GM18868 (cell line): ENCODE results near the gene EXT2.

ENCODE experiments used
- ATAC-seq: cut with Tn5 transposase; IDR thresholded peaks from one replicate; pipeline ENCODE4 v1.9.1; 2021; ENCODE audit warnings: mild to moderate bottlenecking, moderate library complexity; ENCODE audit not compliant: unreplicated experiment

EXT2 gene

DNA sequence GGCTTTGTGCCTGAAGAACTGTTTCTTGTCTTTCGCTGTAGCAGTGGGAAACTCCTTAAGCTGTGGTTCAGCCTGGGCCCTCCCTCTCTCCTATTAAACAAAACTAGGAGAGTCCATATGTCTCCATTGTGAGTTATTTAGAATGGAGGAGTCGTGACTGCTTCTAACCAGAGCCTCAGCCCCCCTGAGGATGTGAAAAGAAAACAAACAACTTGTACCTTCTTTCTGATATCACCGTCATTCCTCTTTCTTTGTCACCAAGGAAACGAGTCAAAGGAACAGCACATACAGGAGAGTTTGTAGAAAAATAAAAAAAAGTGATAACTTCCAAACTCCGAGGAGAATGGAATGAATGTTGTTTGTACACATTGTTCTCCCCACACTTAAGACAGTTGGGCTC lies 11.6 kb upstream of the EXT2 start:
- no peak for ATAC-seq

DNA sequence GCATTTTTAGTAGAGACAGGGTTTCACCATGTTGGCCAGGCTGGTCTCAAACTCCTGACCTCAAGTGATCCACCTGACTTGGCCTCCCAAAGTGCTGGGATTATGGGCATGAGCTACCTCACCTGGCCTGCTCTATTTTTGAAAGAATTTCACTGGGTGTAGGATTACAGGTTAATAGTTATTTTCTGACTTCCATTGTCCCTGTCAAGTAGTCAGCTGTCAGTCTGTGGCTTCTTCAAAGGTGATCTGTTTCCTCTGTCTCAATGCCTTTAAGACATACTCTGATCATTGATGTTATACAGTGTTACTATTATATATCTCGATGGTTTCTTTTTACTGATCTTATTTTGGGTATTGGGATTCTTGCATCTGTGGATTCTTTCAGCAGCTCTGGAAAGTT lies 10.1 kb upstream of the EXT2 start:
- no peak for ATAC-seq

DNA sequence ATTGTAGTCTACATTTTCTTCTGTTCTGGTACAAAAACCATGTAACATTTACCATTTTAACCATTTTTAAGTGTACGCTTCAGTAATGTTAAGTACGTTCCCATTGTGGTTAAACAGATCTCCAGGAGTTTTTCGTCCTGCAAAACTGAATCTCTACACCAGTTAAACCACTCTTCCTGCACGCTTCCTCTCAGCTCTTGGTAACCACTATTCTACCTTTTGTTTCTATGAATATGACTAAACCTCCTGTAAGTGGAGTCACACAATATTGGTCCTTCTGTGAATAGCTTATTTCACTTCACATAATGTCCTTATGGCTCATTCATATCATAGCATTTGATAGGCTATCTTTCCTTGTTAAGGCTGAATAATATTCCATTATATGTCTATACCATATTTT lies 7.1 kb upstream of the EXT2 start:
- no peak for ATAC-seq

DNA sequence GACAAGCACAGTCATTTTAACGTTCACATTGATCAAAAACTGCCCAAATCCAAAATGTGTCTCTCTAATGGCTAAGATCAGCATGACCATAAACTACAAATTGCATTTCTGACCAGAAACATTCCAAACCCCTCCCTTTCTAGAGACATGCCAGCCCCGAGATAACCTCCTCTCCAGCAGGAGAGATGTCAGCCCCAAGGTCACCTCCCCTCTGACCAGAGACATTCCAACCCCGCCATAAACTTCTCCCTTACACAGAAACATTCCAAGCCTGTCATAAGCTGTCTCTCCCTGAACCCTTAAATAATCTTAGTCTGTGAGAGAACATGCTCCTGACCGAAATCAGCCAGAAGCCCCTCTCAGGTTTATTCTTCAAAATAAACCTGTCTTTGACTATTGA lies 6.6 kb upstream of the EXT2 start:
- ATAC-seq = no peak

DNA sequence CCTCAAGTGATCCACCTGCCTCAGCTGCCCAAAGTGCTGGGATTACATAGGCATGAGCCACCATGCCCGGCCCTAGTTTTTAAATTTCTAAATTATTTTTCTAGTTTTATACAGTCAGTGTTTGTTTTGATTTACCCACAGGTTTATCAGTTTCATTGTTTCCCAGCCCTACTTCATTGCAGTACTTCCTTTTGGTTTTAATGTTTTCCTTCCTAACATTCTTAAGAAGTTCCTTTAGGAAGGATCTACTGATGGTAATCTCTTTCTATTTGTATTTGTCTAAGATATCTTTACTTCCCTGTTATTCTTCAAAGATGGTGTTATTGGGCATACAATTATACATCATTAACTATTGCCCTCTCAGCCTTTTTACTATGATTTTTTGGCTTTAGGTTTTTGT lies 4.9 kb upstream of the EXT2 start:
- ATAC-seq = no peak

DNA sequence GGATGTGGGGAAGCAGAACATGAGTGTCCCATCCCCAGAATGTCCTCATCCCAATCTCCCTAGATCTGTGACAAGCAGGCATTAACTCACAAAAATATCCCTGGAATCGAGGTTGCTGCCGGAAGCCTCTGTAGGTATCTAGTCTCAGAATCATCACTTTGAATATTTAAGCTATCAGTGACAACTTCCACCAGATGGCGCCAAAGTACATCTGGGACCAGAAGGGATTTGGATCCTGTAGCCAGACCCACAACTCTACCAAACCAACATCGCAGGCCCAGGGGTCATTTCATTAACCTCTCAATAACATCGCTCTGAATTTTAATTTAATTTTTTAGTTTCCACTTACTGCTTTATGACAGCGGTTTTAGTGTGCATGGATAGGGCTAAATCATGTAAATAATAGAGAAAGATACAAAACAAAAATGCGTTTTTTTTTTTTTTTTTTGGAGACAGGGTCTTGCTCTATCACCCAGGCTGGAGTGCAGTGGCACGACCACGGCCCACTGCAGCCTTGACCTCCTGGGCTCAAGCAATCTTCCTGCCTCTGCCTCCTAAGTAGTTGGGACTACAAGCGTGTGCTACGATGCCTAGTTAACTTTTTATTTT lies 1.1 kb upstream of the EXT2 start:
- ATAC-seq = peak; percentile 43

DNA sequence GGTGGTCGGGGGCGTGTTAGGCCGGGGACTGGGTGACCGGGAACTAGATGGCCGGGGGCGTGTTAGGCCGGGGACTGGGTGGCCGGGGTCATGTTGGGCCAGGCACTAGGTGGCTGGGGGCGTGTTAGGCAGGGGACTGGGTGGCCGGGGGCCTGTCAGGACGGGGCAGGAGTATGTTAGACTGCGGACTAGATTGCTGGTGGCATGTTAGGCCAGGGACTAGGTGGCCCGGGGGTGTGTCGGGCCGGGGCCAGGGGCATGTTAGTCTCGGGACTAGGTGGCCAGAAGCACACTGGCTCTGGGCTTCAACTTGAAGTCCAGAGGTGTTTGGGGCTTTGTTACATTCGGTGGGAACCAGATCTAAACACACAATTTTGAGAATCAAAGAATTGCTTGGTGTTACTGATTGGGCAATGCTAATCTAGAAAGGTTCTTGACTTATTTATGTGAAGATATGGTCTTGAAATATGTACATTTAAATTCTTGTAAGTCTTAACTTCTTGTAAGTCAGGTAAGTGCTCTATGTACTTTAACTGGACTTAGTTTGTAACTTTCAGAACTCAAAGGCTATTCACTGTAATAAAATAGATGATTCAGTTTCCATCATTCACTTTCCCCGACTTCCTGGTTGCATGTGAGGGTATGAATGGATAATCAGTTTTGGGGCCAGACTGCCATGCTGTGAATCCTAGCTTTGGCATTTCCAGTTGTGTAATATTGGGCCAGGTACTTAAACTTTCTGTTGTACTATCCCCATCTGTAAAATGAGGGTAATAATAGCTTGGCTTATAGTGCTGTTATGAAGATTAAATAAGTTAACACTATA lies 1.1 kb downstream of the EXT2 start:
- no peak for ATAC-seq

DNA sequence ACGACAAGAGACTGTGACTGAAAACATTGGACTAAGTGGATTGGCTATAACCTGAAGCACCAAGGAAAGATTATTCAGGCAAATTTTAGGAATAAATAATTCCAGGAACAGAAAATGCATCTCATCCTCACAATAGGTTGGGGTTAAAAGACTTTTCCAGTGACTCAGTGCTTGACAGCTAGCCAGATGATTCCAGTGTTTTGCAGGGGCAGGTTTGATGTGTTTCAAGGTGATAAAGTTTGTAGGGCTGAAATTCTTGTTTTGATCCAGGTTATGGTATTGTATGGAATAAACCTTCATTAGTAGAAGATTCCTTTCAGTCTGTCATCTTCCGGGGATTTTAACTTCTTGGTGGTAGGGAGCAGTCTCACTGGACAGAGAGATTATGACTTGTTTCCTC lies 2.3 kb downstream of the EXT2 start:
- ATAC-seq = no peak

DNA sequence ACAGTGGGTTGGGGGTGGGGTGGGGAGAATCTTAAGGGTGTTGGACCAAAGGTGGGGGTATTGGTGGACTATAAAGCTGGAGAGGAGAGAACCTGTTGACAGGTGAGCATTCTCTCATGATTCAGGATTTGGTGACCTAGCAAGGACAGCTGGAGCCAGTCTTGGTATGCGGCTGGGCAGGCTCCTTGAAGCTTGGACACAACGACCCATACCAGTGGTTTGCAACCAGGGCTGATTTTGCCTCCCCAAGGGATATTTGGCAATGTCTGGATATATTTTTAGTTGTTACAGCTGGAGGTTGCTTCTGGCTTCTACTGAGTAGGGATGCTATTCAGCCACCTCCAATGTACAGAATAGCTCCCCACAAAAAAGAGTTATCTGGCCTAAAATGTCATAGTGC lies 5.6 kb downstream of the EXT2 start:
- no peak for ATAC-seq

DNA sequence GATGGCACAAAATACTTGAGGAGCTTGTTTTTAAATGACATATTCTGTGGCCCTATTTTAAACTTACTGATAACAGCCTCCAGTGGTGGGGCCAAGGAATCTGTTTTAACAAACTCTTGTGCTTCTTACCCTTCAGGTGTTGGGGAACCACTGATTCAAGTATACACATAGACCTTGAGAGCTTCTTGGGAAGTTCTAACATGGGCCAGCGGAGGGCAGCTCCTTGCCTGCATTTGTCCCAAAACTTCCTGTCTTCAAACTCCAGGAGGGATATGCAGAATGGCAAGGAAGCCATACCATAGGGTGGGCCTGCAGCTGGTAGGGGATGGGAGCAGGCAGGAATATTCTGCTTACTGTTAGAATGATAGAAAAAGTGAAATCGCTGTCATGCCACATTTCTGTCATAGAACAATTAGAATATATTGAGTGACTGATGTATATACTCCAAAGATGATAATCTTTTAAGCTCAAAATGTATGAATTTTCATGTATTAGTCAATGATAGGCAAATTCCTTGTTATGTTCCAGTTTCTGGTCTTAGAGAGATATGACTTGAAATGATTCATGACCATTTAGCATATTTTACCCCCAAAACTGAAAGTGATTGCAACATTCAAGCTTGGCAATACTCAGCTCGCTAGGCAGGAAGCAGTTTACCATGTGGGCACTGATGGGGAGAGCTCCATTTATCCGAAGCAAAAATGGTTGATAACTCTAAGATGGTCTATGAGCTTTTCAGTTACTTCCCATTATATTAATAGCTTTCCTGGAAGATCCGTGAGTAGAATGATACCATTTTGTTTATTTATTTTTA lies 9.2 kb downstream of the EXT2 start:
- no peak for ATAC-seq

DNA sequence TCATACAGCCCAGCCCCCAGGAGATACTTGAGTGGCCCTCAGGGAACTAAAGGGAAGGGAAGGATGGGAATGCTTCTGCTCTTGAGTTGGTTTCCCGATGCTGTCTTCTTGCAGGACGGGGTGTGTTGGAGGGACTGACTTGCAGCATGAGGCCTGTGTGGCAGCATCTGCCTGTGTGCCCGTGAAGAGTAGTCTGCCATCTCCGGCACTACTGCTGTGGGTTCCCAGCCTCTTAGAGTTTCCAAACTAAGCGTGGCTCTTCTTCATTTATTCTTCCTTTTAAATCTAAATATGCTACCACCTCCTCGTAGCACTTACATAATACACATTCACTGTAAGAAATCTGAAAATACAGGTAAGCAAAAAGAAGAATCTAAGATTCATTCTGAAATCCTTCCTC lies 12.8 kb downstream of the EXT2 start:
- no peak for ATAC-seq

DNA sequence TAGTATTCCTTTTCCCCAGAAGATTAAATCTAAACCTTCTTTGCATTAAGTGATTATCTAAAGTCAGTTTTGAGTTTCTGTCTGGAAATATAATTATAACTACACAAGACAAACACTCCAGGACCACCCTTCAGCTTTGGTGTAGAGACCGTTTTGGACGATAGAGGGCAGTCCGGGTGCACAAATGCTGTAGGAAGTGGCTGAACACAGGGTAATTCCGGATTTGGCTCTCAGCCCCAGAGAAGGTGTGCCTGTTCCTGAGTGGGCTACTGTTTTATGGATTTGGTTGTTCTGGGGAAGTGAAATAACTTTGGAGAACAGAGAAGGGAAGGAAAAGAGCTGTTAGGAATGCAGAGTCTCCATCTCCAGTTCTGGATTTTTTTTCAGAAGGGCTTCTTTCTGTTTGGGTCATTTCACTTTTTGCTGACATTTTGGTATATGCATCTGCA lies 14.8 kb downstream of the EXT2 start:
- peak; percentile 88 for ATAC-seq

DNA sequence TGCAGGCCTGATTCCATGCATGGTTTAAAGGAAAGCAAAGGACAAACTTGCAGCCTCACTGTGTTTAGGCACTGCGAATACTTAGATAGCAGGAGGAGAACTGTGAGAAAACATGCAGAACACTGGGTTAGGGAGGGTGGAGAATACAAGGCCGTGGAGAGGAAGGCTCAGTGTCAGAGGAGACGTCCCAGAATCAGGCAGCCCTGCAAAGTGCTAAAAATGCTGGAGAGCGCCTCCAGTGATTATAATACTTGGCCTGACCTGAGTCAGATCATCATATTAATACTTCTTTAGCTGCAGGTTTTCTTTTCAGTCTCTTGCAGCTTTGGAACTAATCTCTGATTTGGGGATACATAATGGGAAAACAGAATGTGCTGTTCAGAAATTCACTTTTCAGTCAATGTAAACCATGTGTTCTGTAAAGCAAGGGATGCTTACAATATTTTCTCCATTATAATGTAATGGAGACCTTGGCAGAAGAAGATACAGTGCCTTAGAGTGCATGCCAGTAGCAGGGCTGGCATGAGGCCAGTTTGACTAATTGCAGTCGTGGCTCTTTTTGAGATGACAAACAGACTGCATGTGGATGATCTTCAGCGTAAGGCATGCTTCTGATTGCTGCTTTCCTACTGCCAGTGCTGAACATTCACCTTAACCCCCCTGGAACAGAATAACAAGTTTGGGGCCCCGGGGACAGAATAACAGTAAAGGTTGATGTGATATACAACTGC lies 16.8 kb downstream of the EXT2 start:
- ATAC-seq = peak; percentile 22

DNA sequence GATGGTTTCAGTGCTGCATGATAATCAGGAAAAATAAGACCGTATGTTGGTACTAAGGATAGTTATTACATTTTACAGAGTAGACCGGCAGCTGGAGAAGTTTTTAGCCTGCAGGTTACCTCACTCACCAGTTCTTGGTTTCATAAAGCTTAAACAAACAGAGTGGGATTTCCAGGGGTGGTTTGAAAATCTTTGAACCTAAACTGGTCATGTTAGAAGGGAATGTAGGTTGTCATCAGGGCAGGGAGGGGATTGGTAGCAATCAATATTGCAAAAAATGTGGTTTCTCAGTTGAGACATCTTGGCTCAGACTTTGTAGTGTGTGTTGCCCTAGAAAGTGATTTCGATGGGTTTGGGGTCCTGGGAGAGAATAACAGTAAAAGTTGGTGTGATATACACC lies 17.5 kb downstream of the EXT2 start:
- ATAC-seq = peak; percentile 69

DNA sequence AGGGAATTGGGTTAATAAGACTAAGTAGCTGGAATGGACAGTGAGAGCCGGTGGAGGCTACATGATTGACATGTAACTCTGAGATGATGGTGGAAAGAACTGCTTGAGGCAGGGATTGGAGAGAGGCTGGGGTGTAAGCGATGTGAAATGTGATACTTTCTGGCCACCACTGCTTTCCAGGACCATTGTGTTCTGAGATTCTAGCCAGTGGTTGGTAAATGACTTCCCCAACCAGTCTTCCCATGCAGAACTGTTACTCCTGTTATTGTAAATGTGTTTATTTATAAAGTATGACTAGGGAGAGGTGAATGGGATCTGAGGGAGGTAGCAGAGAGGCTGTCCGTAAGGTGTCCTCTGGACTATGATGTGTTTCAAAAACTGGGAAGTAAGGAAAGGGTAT lies 18.1 kb downstream of the EXT2 start:
- ATAC-seq = no peak

DNA sequence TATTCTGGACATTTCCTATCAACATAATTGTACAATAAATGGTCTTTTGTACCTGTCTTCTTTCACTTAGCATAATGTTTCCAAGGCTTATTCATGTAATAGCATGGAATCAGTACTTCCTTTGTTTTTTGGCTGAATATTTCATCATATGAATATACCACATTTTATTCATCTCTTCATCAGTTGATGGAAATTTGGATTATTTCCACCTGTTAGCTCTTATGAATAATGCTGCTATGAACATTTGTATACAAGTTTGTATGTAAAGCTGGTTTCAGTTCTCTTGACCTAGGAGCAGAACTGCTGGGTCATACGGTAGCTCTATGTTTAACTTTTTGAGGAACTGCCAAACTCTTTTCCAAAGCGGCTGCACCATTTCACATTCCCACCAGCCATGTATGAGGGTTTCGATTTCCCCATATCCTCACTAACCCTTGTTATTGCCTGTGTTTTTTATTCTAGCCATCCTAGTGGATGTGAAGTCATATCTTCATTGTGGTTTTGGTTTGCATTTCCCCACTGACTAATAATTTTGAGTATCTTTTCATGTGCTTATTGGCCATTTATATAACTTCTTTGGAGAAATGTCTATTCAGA lies 20.9 kb downstream of the EXT2 start:
- no peak for ATAC-seq

DNA sequence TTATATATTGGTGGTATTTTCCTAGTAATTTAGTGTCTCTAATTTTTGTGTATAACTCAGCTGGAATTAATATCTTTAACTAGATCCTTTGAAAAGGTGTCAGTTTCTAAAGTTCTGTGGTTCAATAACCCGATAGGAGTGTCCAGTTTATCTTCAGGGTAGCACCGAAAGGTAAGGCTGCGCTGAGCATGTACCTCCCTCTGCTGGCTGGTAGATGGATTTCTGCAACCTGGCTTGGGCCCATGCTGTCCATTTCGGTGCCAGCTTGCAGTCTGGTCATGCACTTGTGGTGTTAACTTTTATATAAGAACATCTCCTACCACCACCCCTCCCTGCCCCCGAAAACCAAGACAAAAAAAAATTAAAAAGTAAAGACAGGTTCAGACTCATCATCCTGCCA lies 24.7 kb downstream of the EXT2 start:
- no peak for ATAC-seq

DNA sequence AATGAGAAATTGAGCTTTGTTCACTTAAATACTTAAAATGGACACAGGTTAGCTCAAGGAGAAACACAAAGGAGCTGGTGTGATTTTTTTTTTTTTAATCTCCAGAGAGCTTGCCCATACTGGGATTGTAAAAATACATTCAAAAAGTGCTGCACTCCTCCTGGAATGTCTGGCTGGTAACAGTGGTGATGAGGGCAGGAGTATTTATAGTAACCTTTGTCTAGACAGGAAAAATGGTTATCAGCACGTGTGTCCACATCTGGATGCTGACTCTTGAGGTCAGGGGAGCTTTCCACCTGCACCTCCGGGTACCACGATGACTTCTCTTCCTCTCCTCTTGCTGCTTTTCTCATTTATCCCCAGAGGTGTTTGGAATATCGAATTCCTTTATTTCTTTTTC lies 30.1 kb downstream of the EXT2 start:
- ATAC-seq = no peak

DNA sequence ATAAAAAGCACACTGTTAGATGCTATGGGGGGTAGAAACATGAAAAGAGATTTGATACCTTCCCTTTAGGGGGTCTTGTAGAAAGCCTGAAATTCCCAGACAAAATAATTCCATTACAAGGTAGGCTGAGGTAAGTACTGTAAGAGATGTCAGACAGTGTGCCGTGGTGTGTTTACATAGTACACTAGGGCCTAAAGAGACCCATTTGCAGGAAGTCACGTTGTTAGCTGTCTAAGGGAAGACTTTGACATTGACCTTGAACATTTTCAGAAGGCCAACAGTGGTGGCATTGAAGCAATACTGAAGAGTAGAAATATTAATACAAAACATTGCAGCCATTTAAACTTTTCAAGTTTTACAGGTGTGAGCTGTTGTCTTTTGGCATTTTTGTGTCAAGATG lies 30.8 kb downstream of the EXT2 start:
- no peak for ATAC-seq

DNA sequence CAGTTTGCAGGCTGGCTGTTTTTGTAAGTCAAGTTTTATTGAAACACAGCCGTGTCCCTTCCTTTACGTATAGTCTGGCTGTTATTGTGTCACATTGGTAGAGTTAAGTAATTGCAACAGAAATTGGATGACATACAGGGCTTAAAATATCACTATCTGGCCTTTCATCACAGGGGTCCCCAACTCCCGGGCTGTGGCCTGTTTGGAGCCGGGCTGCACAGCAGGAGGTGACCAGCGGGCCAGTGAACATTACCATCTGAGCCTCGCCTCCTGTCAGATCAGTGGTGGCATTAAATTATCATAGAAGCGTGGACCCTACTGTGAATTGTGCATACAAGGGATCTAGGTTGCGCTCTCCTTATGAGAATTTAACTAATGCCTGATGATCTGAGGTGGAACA lies 31.7 kb downstream of the EXT2 start:
- ATAC-seq = no peak

DNA sequence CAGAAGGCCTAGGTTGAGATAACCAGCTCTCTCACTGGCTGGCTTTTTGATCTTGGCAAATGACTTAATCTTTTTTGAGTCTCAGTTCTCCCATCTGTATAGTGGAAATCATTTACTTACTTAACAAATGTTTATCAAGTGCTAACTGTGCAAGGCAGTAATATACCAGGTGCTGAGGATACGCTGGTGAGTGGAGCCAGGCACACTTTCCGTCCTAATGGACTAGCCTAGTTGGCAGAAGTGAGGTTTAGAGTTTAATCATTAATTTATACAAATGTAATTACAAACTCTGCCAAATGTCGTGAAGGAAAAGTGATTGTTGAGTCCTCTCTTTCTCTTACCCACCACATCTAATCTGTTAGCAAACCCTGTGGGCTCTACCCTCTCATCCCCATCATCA lies 33.3 kb downstream of the EXT2 start:
- ATAC-seq = no peak
